22Rv1 (cell line): ENCODE data around the gene ABHD18.

Experiments used
- ZFX ChIP-seq: fragments of 450-650 bp; IDR thresholded peaks from 2 replicates; pipeline ENCODE4 v1.6.1; 2017; ENCODE audit warnings: antibody characterized with exemption, borderline replicate concordance
- TF ChIP-seq, protein P1 (sequence below): fragments of 450-650 bp; IDR thresholded peaks from 2 replicates; pipeline ENCODE4 v1.5.1; 2017; ENCODE audit warnings: mild to moderate bottlenecking

DNA sequence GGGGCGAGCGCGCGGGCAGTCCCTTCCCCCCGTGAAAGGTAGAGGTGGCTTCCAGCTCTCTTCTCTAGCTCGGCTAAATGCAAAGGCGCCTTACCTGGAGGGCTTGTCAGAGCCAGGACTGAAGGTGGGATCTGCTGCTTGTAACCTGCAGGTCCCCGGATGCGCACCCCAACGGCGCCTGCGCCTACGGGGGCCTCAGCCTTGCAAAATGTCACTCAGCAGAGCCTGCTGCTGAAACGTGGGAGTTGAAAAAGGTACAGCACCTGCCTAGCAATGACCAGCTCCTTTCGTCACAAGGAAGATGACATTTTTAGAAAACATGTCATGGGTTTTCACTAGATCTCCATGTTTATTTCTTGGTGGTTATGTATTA lies 583 bp downstream of the ABHD18 start:
- TF ChIP-seq, protein P1, sequence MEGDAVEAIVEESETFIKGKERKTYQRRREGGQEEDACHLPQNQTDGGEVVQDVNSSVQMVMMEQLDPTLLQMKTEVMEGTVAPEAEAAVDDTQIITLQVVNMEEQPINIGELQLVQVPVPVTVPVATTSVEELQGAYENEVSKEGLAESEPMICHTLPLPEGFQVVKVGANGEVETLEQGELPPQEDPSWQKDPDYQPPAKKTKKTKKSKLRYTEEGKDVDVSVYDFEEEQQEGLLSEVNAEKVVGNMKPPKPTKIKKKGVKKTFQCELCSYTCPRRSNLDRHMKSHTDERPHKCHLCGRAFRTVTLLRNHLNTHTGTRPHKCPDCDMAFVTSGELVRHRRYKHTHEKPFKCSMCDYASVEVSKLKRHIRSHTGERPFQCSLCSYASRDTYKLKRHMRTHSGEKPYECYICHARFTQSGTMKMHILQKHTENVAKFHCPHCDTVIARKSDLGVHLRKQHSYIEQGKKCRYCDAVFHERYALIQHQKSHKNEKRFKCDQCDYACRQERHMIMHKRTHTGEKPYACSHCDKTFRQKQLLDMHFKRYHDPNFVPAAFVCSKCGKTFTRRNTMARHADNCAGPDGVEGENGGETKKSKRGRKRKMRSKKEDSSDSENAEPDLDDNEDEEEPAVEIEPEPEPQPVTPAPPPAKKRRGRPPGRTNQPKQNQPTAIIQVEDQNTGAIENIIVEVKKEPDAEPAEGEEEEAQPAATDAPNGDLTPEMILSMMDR: no peak
- TF ChIP-seq ZFX: no peak
